Urinary bladder (tissue), 4 donors: Measurements from ENCODE around the gene FUT4. TPM values are rescaled to one million over a fixed set of nuclear protein-coding genes. Genes with fewer than 3 reads are reported as not detected.
"Not testable (repeated sequence)": the region's sequence is repeated elsewhere in the genome, so short reads cannot be mapped to it uniquely, and the experiment has no call there.

Experiments
- DNase-seq: peaks from one replicate; pipeline ENCODE4 v3.0.0-alpha.2; 2015; ENCODE audit errors: extremely low spot score
- H3K27ac ChIP-seq: one replicate; pipeline ENCODE4 v1.5.1; 2013; ENCODE audit warnings: low read depth, mild to moderate bottlenecking, moderate library complexity
- H3K36me3 ChIP-seq: one replicate; pipeline ENCODE4 v1.6.1; 2013; ENCODE audit warnings: mild to moderate bottlenecking, moderate library complexity; ENCODE audit not compliant: insufficient read depth
- H3K4me1 ChIP-seq: one replicate; pipeline ENCODE4 v1.6.1; 2013; ENCODE audit warnings: mild to moderate bottlenecking, moderate library complexity; ENCODE audit not compliant: insufficient read depth
- H3K4me3 ChIP-seq: one replicate; pipeline ENCODE4 v1.5.1; 2013; ENCODE audit warnings: low read depth, low read length
- WGBS: extraction: QIAGEN DNeasy Blood & Tissue Kit; methylation state at CpG from one replicate; pipeline ENCODE4 v1.1.7; 2013; 5-methylcytosine and 5-hydroxymethylcytosine counted together
- polyA plus RNA-seq: library from polyadenylated mRNA; stranded (reverse); fragments of 200-250 nt; gene quantifications from one replicate; pipeline ENCODE4 v1.2.3, GENCODE V29; 2013
- total RNA-seq: library from RNA; depleted of rRNA; stranded (reverse); fragments of >200 nt; gene quantifications from one replicate; pipeline ENCODE4 v1.2.3, GENCODE V29; 2014
- donor health status: healthy with polysubstance abuse.
- donor health status: healthy.

Gene FUT4
- 7.7 TPM for total RNA-seq
- polyA plus RNA-seq, result 4.5 TPM

DNA sequence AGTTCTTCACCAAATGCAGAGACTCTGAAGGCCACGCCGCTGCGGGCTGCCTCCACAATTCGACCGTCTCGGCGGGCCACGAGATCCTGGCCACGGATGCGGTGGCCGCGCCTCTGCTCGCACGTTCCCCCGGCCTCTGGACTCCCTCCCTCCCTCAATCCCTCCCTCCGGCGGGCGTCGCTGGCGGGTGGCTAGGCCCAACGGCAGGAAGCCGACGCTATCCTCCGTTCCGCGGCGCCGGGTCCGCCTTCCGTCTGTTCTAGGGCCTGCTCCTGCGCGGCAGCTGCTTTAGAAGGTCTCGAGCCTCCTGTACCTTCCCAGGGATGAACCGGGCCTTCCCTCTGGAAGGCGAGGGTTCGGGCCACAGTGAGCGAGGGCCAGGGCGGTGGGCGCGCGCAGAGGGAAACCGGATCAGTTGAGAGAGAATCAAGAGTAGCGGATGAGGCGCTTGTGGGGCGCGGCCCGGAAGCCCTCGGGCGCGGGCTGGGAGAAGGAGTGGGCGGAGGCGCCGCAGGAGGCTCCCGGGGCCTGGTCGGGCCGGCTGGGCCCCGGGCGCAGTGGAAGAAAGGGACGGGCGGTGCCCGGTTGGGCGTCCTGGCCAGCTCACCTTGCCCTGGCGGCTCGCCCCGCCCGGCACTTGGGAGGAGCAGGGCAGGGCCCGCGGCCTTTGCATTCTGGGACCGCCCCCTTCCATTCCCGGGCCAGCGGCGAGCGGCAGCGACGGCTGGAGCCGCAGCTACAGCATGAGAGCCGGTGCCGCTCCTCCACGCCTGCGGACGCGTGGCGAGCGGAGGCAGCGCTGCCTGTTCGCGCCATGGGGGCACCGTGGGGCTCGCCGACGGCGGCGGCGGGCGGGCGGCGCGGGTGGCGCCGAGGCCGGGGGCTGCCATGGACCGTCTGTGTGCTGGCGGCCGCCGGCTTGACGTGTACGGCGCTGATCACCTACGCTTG is at the start of gene FUT4:
Gene FUT4 (plus strand): TSS at position 227 of the 951 bp plus-strand sequence. CDS start 213 bp downstream, at position 440.
- peak; percentile 67 for DNase-seq

GRCh38 chr11:94494126-94494680 is 49.5 kb upstream of the FUT4 start:
- DNase-seq, result no peak
- Histone ChIP-seq H3K4me1 (no peaks in the 10 kb centered on the region), H3K4me3 (peak overlapping the region; percentile 72), H3K27ac (peak overlapping the region; percentile 72), H3K36me3 (peaks cover 3% of the 10 kb centered on the region)
- 4% methylated on average over 19 of the region's 19 CpGs for WGBS

More for the DNA sequence above, at the start of gene FUT4:
- H3K4me1 ChIP-seq, result no peaks in the 10 kb centered on the region
- WGBS, result under 1% methylated on average over 109 of the region's 109 CpGs
- H3K4me3 ChIP-seq, result peak within 1 kb of the TSS; percentile 66
- H3K36me3 ChIP-seq, result no peaks in the 10 kb centered on the region
- H3K27ac ChIP-seq, result peak within 1 kb of the TSS; percentile 98

- Histone ChIP-seq H3K27ac (no peak overlapping the region), H3K36me3 (no peaks in the 10 kb centered on the region), H3K4me3 (no peak overlapping the region), H3K4me1 (no peaks in the 10 kb centered on the region)
- WGBS, result 60% methylated on average over 2 of the region's 2 CpGs
- no peak for DNase-seq
Measured at GRCh38 chr11:94500181-94500580, 43.5 kb upstream of the FUT4 start.

GRCh38 chr11:94501522-94501921 is 42.2 kb upstream of the FUT4 start:
- Histone ChIP-seq H3K4me3 (no peak overlapping the region), H3K27ac (no peak overlapping the region), H3K4me1 (no peaks in the 10 kb centered on the region), H3K36me3 (no peaks in the 10 kb centered on the region)
- DNase-seq, result no peak
- 73% methylated on average over 2 of the region's 2 CpGs for WGBS

DNA sequence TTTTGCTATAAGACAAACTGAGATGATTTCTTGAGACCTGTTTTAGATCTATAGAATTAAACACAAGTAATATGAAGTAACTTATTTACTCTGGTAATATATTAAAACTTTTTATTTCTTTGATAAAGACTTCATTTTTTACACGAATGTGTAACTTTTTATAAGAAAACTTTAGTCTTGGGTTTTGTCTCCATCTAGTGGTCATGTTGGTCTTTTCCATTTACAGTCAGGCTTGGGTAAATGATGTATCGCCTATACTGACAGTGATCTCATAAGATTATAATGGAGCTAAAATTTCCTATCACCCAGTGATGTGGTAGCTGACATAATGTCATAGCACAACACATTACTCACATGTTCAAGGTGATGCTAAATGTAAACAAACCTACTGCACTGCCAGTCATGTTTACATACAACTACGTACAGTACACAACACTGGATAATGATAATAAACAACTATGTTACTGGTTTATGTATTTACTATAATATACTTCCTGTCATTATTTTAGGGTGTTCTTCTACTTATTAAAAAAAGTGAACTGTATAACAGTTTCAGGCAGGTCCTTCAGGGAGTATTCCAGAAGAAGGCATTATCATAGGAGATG is 38.9 kb upstream of the FUT4 start:
- 17% methylated on average over 3 of the region's 3 CpGs for WGBS
- no peaks in the 10 kb centered on the region for H3K36me3 ChIP-seq
- no peak overlapping the region for H3K27ac ChIP-seq
- no peak overlapping the region for H3K4me3 ChIP-seq
- no peaks in the 10 kb centered on the region for H3K4me1 ChIP-seq
- no peak for DNase-seq

- H3K4me1 ChIP-seq, H3K27ac ChIP-seq, DNase-seq, H3K4me3 ChIP-seq, H3K36me3 ChIP-seq: not testable (repeated sequence)
- 88% methylated on average over 5 of the region's 5 CpGs for WGBS
Measured at GRCh38 chr11:94506513-94506912, 37.2 kb upstream of the FUT4 start.

DNA sequence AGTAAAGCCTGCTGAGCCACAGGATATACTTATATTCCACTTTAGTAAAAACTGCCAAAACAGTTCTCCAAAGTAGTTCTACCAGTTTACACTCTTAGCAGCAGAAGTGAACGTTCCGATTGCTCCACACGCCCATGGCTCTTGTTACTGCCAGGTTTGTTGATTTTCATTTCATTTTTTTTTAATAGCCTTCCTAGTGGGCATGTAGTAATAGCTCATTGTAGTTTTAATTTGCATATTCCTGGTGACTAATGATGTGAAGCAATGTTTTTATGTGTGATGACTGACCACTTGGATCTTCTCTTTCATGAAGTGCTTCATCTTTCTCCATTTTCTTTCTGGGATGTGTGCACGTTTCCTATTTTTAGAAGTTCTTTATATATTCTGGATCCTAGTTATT is 36.2 kb upstream of the FUT4 start:
- 61% methylated on average over 4 of the region's 4 CpGs for WGBS
- no peak overlapping the region for H3K27ac ChIP-seq
- no peaks in the 10 kb centered on the region for H3K36me3 ChIP-seq
- H3K4me3 ChIP-seq, result no peak overlapping the region
- H3K4me1 ChIP-seq, result no peaks in the 10 kb centered on the region
- DNase-seq, result no peak

GRCh38 chr11:94511932-94512781 is 31.6 kb upstream of the FUT4 start, which contains the start of gene C11orf97:
Gene C11orf97 (plus strand): TSS chr11:94512461. CDS start chr11:94512529, 68 bp downstream.
- Histone ChIP-seq H3K27ac (no peak within 1 kb of the TSS), H3K36me3 (no peaks in the 10 kb centered on the region), H3K4me3 (peak within 1 kb of the TSS; percentile 51), H3K4me1 (no peaks in the 10 kb centered on the region)
- WGBS, result 17% methylated on average over 53 of the region's 53 CpGs
- no peak for DNase-seq

DNA sequence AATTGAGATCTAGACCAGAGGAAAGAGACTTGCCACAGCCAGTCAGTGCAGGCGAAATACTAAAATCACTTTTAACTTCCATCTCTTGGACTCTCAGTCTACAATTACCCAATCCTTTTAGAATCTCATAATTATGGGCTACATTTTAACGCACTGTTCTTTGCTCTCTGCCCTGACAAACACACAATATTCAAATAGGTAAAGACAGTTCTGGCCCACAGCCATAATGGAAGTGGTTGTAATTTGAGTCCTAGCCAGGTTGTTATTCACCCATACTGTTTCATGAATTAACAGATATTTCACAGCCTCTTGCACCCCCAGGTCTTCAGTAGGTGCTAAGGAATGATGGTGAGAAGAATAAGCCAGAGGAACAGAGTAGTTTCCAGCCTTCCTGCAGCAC is 30.6 kb upstream of the FUT4 start:
- Histone ChIP-seq H3K4me3 (no peak overlapping the region), H3K4me1 (no peaks in the 10 kb centered on the region), H3K36me3 (no peaks in the 10 kb centered on the region), H3K27ac (no peak overlapping the region)
- DNase-seq, result no peak
- 80% methylated on average over 2 of the region's 2 CpGs for WGBS

DNA sequence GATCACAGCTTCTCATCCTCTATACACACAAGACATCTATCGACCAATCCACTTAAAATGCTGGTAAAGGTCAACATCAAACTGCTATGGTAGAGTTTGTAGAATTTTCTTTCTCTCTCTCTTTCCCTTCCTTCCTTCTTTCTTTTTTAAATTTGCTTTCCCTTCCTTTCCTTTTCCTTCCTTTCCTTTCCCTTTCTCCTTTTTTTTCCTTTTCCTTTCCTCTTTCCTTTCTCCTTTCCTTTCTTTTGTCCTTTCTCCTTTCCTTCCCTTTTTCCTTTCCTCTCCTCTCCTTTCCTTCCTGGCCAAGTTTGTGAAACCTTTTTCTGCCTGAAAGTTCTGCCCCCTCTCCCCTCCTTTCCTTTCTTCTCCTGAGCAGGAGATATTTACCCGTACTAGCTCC is 28.3 kb upstream of the FUT4 start:
- no peaks in the 10 kb centered on the region for H3K4me1 ChIP-seq
- WGBS, result 75% methylated on average over 2 of the region's 2 CpGs
- no peak overlapping the region for H3K27ac ChIP-seq
- H3K36me3 ChIP-seq, result no peaks in the 10 kb centered on the region
- no peak overlapping the region for H3K4me3 ChIP-seq
- DNase-seq, result no peak

GRCh38 chr11:94516725-94517124 is 27.0 kb upstream of the FUT4 start:
- H3K4me3 ChIP-seq, result no peak overlapping the region
- DNase-seq, result no peak
- H3K4me1 ChIP-seq, result no peaks in the 10 kb centered on the region
- H3K36me3 ChIP-seq, result no peaks in the 10 kb centered on the region
- WGBS, result 45% methylated on average over 1 of the region's 1 CpG
- H3K27ac ChIP-seq, result no peak overlapping the region

DNA sequence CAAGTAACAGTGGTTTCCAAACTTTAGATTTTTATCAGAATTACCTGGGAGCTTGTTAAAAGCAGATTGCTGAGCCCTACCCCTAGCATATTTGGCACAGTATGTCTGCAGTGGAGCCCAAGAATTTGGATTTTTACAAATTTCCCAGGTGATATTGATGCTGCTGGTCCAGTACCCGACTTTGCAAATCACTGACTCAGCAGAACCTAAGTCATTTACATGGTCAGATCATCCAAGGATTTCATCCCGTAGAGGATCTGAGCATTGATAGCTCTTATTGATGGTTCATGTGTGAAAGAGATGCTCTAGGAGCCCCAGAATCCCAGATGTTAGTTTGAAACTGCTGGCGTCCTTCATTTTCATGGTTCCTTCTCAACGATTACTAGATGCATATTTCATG is 25.4 kb upstream of the FUT4 start:
- Histone ChIP-seq H3K4me1 (no peaks in the 10 kb centered on the region), H3K27ac (no peak overlapping the region), H3K4me3 (no peak overlapping the region), H3K36me3 (no peaks in the 10 kb centered on the region)
- 80% methylated on average over 4 of the region's 4 CpGs for WGBS
- DNase-seq, result no peak

- no peak overlapping the region for H3K27ac ChIP-seq
- H3K4me3 ChIP-seq, result no peak overlapping the region
- H3K4me1 ChIP-seq, result no peaks in the 10 kb centered on the region
- H3K36me3 ChIP-seq, result no peaks in the 10 kb centered on the region
- WGBS, result 14% methylated on average over 5 of the region's 5 CpGs
- no peak for DNase-seq
Measured at GRCh38 chr11:94519478-94520084, 24.1 kb upstream of the FUT4 start.
